LNCAP (cell line): Measurements from ENCODE around the gene UCHL5.

ENCODE experiments used
- CTCF ChIP-seq: fragments of 450-650 bp; IDR thresholded peaks from 2 replicates; pipeline ENCODE4 v1.5.1; 2017; ENCODE audit warnings: mild to moderate bottlenecking

Gene UCHL5

GRCh38 chr1:192967211-192967877 lies 91.8 kb downstream of the UCHL5 start:
- TF ChIP-seq CTCF = no peak

GRCh38 chr1:192966073-192966472 lies 93.1 kb downstream of the UCHL5 start:
- TF ChIP-seq CTCF = no peak

GRCh38 chr1:192962901-192963300 lies 96.3 kb downstream of the UCHL5 start:
- no peak for TF ChIP-seq CTCF
